Esophagus (tissue), 2 donors: ENCODE results near the gene MRPL55. TPM values are rescaled to one million over a fixed set of nuclear protein-coding genes. Genes with fewer than 3 reads are reported as not detected.

Experiments
- H3K27ac ChIP-seq, 2 donors: one replicate each; pipeline ENCODE4 v1.5.1; 2013; ENCODE audit warnings: low read depth in 2 of 2, mild to moderate bottlenecking in 2 of 2, inconsistent platforms in 1 of 2, low read length in 1 of 2, moderate library complexity in 1 of 2
- H3K27me3 ChIP-seq, 2 donors: one replicate each; pipeline ENCODE4 v1.6.1; 2013; ENCODE audit warnings: low read length in 2 of 2, control low read depth in 1 of 2, mild to moderate bottlenecking in 1 of 2; ENCODE audit not compliant: insufficient read depth in 2 of 2, control insufficient read depth in 1 of 2
- H3K36me3 ChIP-seq, 2 donors: one replicate each; pipeline ENCODE4 v1.6.1; 2013; ENCODE audit warnings: low read length in 1 of 2; ENCODE audit not compliant: control insufficient read depth in 2 of 2, insufficient read depth in 2 of 2
- H3K4me1 ChIP-seq, 2 donors: one replicate each; pipeline ENCODE4 v1.6.1; 2013; ENCODE audit warnings: low read length in 1 of 2; ENCODE audit not compliant: control insufficient read depth in 2 of 2, insufficient read depth in 2 of 2
- H3K4me3 ChIP-seq, 2 donors: one replicate each; pipeline ENCODE4 v1.5.1; 2013; ENCODE audit warnings: low read length in 2 of 2, mild to moderate bottlenecking in 2 of 2, low read depth in 1 of 2, moderate library complexity in 1 of 2
- H3K9me3 ChIP-seq, 2 donors: one replicate each; pipeline ENCODE4 v1.6.1; 2013; ENCODE audit warnings: mild to moderate bottlenecking in 2 of 2, low read depth in 1 of 2, low read length in 1 of 2, moderate library complexity in 1 of 2; ENCODE audit not compliant: control insufficient read depth in 2 of 2, insufficient read depth in 1 of 2
- WGBS, 2 donors: extraction: QIAGEN DNeasy Blood & Tissue Kit; methylation state at CpG; one replicate each; pipeline ENCODE4 v1.1.7; 2013; 5-methylcytosine and 5-hydroxymethylcytosine counted together
- polyA plus RNA-seq, 2 donors: library from polyadenylated mRNA; stranded (reverse); fragments of 200-250 nt; gene quantifications; one replicate each; pipeline ENCODE4 v1.2.3, GENCODE V29; 2013
- donor health status: healthy with polysubstance abuse.
- donor health status: Bipolar disorder and iron deficiency.

The MRPL55 gene
- polyA plus RNA-seq, 2 donors, result 87.0 to 94.9 TPM

- Histone ChIP-seq H3K4me1 (peaks cover 3 to 24% of the 10 kb centered on the region in 2 donors), H3K36me3 (peaks cover 0 to 2% of the 10 kb centered on the region in 2 donors), H3K9me3 (no peaks in the 10 kb centered on the region), H3K27ac (no peak overlapping the region), H3K4me3 (no peak overlapping the region), H3K27me3 (no peaks in the 10 kb centered on the region)
- WGBS, 2 donors, result 92 to 93% methylated on average over 11 of the region's 11 CpGs
Measured at GRCh38 chr1:228154021-228154669, 45.0 kb upstream of the MRPL55 start.

GRCh38 chr1:228152918-228153258 lies 43.8 kb upstream of the MRPL55 start:
- no peak overlapping the region for H3K4me3 ChIP-seq
- no peaks in the 10 kb centered on the region for H3K9me3 ChIP-seq
- peaks cover 8 to 13% of the 10 kb centered on the region in 2 donors for H3K36me3 ChIP-seq
- no peak overlapping the region for H3K27ac ChIP-seq
- no peaks in the 10 kb centered on the region for H3K27me3 ChIP-seq
- H3K4me1 ChIP-seq, result peaks cover 3 to 32% of the 10 kb centered on the region in 2 donors
- WGBS, 2 donors, result 66 to 87% methylated on average over 3 of the region's 3 CpGs

GRCh38 chr1:228152097-228152917 lies 43.2 kb upstream of the MRPL55 start:
- Histone ChIP-seq H3K27ac (no peak overlapping the region), H3K4me3 (no peak overlapping the region), H3K27me3 (no peaks in the 10 kb centered on the region), H3K36me3 (peaks cover 11 to 19% of the 10 kb centered on the region in 2 donors), H3K4me1 (peaks cover 3 to 32% of the 10 kb centered on the region in 2 donors), H3K9me3 (no peaks in the 10 kb centered on the region)
- WGBS, 2 donors, result 91 to 95% methylated on average over 18 to 19 of the region's 19 CpGs

GRCh38 chr1:228151180-228151925 lies 42.3 kb upstream of the MRPL55 start:
- H3K27ac ChIP-seq, result peak overlapping the region; percentile 60 to 77
- H3K27me3 ChIP-seq, result no peaks in the 10 kb centered on the region
- H3K4me1 ChIP-seq, result peaks cover 3 to 41% of the 10 kb centered on the region in 2 donors
- no peak overlapping the region for H3K4me3 ChIP-seq
- peaks cover 11 to 29% of the 10 kb centered on the region in 2 donors for H3K36me3 ChIP-seq
- 64 to 69% methylated on average over 12 of the region's 12 CpGs for WGBS, 2 donors
- H3K9me3 ChIP-seq, result no peaks in the 10 kb centered on the region

- Histone ChIP-seq H3K36me3 (peaks cover 15 to 36% of the 10 kb centered on the region in 2 donors), H3K27ac (peak overlapping the region; percentile 60 to 77), H3K4me3 (no peak overlapping the region), H3K27me3 (no peaks in the 10 kb centered on the region), H3K4me1 (peaks cover 6 to 44% of the 10 kb centered on the region in 2 donors), H3K9me3 (no peaks in the 10 kb centered on the region)
- 31 to 36% methylated on average over 17 of the region's 17 CpGs for WGBS, 2 donors
Measured at GRCh38 chr1:228150461-228151179, 41.5 kb upstream of the MRPL55 start.

- WGBS, 2 donors, result 53 to 58% methylated on average over 6 to 7 of the region's 7 CpGs
- H3K27ac ChIP-seq, result peak overlapping the region; percentile 60 to 77
- H3K4me1 ChIP-seq, result peaks cover 3 to 43% of the 10 kb centered on the region in 2 donors
- H3K27me3 ChIP-seq, result no peaks in the 10 kb centered on the region
- H3K36me3 ChIP-seq, result peaks cover 17 to 40% of the 10 kb centered on the region in 2 donors
- no peaks in the 10 kb centered on the region for H3K9me3 ChIP-seq
- no peak overlapping the region for H3K4me3 ChIP-seq
Measured at GRCh38 chr1:228150120-228150460, 41.0 kb upstream of the MRPL55 start.

- Histone ChIP-seq H3K9me3 (no peaks in the 10 kb centered on the region), H3K36me3 (peaks cover 17 to 42% of the 10 kb centered on the region in 2 donors), H3K4me3 (no peak within 1 kb of the TSS), H3K27me3 (no peaks in the 10 kb centered on the region), H3K27ac (peak within 1 kb of the TSS; percentile 66 to 77), H3K4me1 (peaks cover 3 to 46% of the 10 kb centered on the region in 2 donors)
- WGBS, 2 donors, result 30 to 38% methylated on average over 16 to 17 of the region's 17 CpGs
Measured at GRCh38 chr1:228149406-228150119, 40.5 kb upstream of the MRPL55 start, which contains the start of gene GJC2. Gene GJC2, plus strand, starts transcription at chr1:228149930. Its CDS starts 7,829 bp downstream, at chr1:228157759.

GRCh38 chr1:228148935-228149405 lies 39.9 kb upstream of the MRPL55 start:
- no peaks in the 10 kb centered on the region for H3K27me3 ChIP-seq
- 44 to 45% methylated on average over 7 to 8 of the region's 8 CpGs for WGBS, 2 donors
- H3K4me1 ChIP-seq, result peaks cover 6 to 49% of the 10 kb centered on the region in 2 donors
- no peaks in the 10 kb centered on the region for H3K9me3 ChIP-seq
- H3K27ac ChIP-seq, result peak overlapping the region; percentile 66 to 77
- no peak overlapping the region for H3K4me3 ChIP-seq
- H3K36me3 ChIP-seq, result peaks cover 17 to 43% of the 10 kb centered on the region in 2 donors
